ENCODE data around the gene DISP2.

DNA sequence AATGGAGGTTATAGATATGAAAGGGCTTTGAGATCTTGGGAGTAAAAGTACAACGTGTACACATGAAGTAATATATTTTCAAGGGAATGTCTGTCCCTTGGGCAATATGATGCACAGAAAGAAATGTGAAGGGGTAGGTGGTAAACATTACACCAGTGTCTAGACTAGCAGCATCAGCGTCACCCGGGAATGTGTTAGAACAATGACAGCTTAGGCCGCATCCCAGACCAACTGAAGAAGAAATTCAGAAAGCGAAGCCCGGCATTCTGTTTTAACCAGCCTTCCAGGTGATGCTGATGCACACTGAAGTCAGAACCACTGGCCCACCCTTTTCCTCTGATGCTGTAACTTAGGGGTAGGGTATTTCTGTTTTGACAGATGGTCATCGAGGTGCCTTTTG, 28.2 kb upstream of the DISP2 start:
- TF ChIP-seq POLR2AphosphoS5 (IDR thresholded peaks at IDR 0.05): no peak
- TF ChIP-seq, protein P1, sequence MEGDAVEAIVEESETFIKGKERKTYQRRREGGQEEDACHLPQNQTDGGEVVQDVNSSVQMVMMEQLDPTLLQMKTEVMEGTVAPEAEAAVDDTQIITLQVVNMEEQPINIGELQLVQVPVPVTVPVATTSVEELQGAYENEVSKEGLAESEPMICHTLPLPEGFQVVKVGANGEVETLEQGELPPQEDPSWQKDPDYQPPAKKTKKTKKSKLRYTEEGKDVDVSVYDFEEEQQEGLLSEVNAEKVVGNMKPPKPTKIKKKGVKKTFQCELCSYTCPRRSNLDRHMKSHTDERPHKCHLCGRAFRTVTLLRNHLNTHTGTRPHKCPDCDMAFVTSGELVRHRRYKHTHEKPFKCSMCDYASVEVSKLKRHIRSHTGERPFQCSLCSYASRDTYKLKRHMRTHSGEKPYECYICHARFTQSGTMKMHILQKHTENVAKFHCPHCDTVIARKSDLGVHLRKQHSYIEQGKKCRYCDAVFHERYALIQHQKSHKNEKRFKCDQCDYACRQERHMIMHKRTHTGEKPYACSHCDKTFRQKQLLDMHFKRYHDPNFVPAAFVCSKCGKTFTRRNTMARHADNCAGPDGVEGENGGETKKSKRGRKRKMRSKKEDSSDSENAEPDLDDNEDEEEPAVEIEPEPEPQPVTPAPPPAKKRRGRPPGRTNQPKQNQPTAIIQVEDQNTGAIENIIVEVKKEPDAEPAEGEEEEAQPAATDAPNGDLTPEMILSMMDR (IDR thresholded peaks at IDR 0.05): no peak
